ENCODE results near the gene KIF9.
"Not testable (repeated sequence)": the region's sequence is repeated elsewhere in the genome, so short reads cannot be mapped to it uniquely, and the experiment has no call there.

The KIF9 gene

DNA sequence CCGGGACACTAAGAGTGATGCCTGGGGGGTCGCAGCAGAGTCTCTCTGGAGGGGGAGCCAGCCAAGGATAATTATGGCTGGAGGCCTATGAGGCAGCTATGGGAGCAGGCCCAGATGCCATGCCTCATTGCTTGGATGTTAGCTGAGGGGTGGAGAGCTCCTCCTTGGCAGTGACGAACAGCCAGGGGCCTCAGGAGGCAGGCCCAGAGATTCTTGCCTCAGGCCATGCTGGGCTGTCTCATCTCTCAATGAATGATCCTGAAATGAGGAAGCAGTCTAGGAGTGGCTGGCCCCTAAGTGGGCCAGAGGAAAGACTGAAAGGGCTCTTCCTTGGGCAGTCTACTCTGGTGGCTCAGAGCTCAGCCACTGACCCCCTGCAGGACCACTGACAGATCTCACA is 21.3 kb downstream of the KIF9 start:
- in situ Hi-C loops (cut with MboI; ENCODE audit: low pct_unique_long_range_greater_than_20kb, low sequenced_read_pairs), result no loop called here
- no peak for DNase-seq

DNA sequence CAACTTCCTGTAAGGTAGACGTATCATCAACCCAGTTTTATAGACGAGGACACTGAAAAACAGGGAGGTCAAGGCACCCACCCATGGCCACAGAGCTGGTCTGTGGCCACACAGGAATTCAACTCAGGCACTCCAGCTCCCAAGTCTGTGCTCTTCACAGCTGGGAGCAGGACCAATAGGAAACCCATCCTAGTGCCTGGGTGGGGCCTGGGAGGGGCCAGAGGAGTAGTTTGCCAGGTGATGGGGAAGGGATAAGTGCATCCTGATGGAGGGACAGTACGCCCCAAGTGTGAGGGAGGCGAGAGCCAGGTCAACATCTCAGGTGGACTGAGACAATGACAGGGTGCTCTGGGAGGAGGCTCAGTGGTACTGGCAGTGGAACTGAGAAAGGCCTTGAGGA is 22.0 kb downstream of the KIF9 start:
- DNase-seq, result no peak
- in situ Hi-C loops (cut with MboI; ENCODE audit: low pct_unique_long_range_greater_than_20kb, low sequenced_read_pairs), result no loop called here

DNA sequence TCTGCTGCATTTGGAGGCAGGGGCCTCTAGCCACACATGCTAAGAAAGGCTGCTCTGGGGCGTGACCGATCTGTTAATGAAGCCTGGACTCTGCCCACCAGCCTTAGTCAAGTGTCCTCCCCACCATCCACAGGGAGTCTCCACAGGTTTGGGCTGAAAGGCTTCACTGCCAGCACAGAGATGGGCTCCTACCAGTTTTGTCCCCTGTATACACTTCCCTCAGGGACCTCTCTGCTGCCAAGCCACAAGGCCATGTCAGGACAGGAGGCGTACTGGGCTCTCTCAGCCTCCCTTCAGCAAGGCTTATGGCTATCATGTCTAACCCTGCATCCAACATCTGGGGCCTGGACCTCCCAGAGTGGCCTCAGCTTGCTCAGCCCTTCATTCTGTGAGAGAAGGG is 23.5 kb downstream of the KIF9 start:
- DNase-seq, result no peak
- in situ Hi-C loops (cut with MboI; ENCODE audit: low pct_unique_long_range_greater_than_20kb, low sequenced_read_pairs), result no loop called here

DNA sequence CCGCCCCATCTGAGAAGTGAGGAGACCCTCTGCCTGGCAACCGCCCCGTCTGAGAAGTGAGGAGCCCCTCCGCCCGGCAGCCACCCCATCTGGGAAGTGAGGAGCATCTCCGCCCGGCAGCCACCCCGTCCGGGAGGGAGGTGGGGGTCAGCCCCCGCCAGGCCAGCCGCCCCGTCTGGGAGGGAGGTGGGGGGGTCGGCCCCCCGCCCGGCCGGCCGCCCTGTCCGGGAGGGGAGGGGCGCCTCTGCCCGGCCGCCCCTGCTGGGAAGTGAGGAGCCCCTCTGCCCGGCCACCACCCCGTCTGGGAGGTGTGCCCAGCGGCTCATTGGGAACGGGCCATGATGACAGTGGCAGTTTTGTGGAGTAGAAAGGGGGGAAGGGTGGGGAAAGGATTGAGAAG is 26.3 kb downstream of the KIF9 start:
- DNase-seq; in situ Hi-C loops (cut with MboI; ENCODE audit: low pct_unique_long_range_greater_than_20kb, low sequenced_read_pairs): not testable (repeated sequence)

DNA sequence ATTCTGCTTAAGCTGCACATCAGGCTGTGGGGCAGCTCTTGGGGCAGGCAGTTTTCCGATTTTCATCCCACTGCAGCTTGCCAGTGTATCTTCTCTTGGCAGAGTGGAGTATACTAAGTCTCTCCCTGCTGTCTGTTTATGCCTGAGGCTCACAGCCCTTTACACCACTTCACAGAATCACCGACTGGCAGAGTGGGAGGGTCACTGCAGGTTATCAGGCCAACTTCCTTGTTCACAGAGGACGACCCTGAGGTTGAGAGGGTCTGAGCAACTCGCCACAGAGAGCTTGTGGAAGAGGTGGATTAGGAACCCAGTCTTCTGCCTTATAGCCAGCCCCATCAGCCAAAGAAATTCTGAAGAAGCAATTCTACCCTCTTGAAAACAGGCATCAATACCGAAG is 30.9 kb downstream of the KIF9 start:
- in situ Hi-C loops (cut with MboI; ENCODE audit: low pct_unique_long_range_greater_than_20kb, low sequenced_read_pairs), result no loop called here
- DNase-seq, result peak; percentile 9

DNA sequence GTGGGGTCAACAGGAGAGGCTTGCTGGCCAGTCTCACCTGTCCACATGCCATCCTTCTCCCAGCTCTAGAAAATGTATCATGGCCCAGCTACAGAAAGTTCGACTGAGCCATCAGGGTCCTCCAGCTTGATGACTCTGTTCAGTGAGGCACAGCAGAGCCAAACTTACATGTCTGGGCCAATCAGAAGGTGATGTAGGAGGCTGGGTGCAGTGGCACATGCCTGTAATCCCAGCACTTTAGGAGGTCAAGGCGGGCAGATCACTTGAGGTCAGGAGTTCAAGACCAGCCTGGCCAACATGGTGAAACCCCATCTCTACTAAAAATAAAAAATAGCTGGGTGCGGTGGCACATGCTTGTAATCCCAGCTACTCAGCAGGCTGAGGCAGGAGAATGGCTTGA is 31.5 kb downstream of the KIF9 start:
- DNase-seq; in situ Hi-C loops (cut with MboI; ENCODE audit: low pct_unique_long_range_greater_than_20kb, low sequenced_read_pairs): not testable (repeated sequence)

DNA sequence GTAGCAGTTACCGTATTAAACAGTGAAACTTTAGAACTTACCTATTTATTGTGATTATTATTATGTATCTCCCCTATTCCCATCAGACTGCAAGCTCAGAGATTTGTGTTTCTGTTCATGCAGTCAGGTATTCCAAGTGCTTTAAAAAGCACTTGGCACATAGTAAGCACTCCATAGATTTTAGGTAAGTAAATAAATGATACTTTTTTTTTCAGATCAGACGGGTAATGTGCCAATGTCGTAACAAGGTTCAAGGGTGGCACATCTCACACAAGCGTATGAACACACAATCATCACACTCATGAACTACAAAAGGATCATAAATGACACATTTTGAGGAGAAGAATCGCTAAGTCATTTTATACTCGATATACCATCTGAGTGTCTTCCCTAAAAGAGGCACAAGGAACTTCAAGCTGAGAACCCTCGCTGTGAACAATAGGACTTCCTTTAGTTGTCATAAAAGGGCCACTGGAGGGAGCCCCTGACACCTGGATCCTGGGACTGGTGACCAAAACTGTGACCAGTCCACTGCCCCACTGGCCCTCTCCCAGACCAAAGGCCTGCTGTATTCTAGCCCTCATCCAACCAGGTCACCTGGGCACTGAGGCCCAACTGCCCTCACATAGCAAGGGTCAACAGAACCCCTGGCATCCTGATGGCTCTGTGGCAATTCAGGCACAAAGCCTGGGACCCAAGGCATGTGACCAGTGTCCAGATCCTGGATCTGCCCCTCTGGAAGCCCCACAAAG is 32.1 kb downstream of the KIF9 start:
- DNase-seq, result peak; percentile 54
- in situ Hi-C loops (cut with MboI; ENCODE audit: low pct_unique_long_range_greater_than_20kb, low sequenced_read_pairs), result no loop called here

DNA sequence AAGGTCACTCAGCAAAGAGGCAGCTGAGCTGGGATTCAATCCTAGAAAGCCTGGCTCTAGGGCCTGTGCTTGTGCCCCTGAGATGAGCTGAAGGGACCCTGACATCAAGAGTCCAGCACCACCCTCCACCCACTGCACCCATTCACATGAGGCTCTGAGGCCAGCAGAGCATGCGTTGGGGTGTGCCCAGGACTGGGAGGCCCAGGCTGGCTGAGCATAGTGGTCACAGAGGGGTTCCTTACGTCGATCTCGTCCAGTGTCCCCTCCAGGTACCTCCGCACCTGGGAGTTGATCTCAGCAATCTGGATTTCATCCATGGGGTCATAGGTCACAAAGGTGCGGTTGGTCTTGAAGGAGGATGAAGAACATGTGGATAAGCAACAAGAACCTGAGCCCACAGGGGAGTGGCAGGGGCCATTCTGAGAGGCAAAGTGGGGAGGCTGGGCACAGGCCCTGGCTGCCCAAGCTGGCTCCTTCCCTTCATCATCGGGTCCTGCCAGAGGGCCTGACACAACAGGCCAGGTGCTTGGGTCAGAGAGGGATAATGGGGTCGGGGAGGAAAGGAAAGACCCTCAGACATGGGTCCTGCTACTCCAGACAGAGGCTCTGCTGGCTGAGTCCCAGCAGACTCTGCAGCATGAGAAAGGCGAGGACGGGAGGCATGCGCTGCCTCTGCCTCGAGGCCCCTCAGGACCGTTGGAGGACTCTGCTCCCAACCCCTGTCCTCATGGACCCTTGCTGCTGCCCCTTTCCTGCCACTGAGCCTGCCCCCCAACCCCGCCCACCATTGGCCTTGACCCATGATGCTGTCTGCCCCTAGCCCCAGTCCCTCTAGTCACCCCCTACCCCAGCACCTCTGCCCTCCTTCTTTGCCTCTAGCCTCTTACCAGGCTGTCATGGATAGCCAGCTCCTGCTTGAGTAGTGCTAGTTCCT is 35.2 kb downstream of the KIF9 start:
- DNase-seq, result no peak
- in situ Hi-C loops (cut with MboI; ENCODE audit: low pct_unique_long_range_greater_than_20kb, low sequenced_read_pairs), result no loop called here

DNA sequence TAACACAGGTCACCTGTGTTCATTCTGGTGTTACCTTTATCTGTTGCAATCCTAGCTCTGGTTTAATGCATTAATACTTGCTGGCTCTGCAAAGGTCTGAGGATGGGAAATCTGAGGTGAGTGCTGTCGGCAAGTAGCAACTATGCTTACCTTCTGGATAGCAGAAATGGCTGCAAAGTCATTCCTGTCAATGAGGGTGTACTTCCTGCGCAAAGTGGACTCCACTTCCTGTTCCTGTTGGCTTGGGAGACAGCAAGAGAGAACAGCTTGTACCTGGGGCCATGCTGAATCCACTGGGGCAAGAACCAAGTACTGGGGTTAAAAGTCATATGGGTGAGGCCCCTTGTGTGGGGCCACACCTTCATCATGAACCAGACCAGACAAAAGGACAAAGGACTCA is 37.3 kb downstream of the KIF9 start:
- in situ Hi-C loops (cut with MboI; ENCODE audit: low pct_unique_long_range_greater_than_20kb, low sequenced_read_pairs), result no loop called here
- DNase-seq, result no peak

DNA sequence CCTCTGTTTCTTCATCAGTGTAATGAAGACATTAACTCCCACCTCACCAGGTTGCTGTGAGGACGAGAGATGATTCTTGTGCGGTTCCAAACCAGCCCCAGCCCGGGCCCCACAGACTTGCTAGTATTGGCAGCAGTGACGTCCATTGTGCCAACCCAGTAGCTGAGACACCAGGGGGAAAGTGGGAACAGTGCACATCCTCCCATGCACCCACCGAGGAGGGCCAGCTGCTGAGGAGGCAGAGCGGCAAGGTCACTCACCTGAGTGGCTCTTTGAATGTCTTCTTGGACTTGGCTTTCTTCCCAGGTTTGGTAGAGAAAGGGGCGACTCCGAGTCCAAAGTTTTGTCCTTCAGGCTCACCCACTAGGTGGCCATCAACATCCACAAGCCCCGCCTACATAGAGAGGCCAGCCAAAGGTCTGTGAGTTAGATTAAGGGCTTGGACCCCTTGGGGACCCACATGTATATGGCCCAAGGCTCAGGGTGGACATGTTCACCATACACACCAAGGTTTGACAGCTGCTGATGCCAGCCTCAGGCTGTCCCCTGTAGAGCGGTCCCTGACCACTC is 38.0 kb downstream of the KIF9 start:
- DNase-seq, result no peak
- in situ Hi-C loops (cut with MboI; ENCODE audit: low pct_unique_long_range_greater_than_20kb, low sequenced_read_pairs), result no loop called here

DNA sequence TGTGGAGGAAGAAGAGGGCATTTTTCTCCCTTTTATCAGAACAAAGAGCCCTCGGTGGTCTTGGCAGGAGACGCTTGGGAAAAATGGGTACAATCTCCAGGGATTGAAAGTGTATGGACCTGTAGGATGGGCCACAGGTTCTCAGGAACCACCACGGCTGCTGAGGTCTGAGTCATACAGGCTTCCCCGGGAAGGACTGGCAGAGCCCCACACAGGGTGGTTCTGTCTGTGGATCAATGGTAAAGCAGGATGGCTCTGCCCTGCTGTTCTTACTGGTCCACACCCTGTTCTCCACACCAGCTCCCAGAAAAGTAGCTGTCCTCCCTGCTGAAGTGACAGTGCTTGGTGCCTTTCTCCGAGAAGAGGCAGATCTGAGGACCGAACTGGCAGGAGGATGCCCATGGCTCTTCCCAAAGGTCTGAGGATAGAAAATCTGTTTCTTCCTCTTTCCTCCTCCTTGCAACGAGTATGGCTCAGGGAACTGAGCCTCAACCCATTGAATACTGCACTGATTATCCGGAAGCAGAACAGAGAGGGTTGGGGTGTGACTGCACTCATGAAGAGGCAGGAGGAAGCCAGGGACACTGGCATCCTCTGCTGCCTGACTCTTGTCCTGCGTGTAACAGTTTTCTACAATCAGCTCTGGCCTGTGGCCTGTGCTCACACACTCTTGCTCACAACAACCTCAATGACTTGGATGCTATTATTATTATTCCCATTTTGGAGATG is 39.0 kb downstream of the KIF9 start:
- in situ Hi-C loops (cut with MboI; ENCODE audit: low pct_unique_long_range_greater_than_20kb, low sequenced_read_pairs), result no loop called here
- no peak for DNase-seq

DNA sequence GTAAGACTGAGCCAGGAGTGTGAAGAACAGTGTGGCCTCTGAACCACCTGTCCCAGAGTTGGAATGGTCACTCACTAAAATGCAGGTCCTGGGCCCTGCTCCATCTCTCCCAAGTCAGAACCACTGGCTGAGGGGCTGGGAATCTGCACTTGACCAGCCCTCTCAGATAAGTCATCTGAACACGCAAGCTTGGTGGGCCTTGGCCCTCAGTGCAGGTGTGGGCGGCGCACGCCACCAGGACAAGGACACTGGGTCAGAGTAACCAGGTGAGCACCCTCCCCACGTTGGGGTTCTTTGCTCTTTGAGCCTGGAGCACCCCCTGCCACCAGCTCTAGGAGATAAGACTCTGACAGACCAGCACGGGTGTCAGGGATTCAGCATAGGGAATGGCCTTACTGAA is 42.7 kb downstream of the KIF9 start:
- in situ Hi-C loops (cut with MboI; ENCODE audit: low pct_unique_long_range_greater_than_20kb, low sequenced_read_pairs), result no loop called here

DNA sequence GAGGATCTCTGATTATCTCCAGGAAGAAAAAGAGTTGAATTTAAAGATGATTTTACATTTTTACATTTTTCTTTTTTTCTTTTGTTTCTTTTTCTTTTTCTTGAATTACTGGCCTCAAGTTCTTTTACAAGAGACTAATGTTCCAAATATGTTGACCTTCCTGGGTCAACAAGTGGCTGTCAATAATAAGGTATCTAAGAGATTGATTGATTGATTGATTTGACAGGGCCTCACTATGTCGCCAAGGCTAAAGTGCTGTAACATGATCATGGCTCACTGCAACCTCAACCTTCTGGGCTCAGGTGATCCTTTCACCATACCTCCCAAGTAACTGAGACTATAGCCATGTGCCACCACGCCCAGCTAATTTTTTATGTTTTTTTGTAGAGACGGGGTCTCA is 44.6 kb downstream of the KIF9 start:
- in situ Hi-C loops (cut with MboI; ENCODE audit: low pct_unique_long_range_greater_than_20kb, low sequenced_read_pairs), result no loop called here
- no peak for DNase-seq

More for the DNA sequence above, 42.7 kb downstream of the KIF9 start:
- no peak for DNase-seq

DNA sequence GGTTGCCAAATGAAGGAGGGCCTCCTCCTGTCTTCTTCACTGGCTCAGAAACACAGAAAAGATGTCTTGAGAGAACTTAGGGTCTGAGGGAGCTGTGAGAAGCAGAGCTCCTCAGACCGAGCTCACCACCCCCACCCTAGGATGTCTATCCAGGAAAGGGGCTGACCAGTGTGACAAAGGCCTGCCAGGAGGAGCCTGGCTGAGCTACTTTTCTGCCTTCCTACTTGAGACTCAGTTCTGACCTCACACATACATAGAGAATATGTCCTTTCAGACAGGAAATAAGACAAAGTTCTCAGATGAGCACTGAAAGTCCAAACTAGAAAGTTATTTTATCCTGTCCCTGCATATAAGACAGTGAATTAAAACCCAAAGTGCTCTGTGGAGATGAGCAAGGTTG is 54.5 kb downstream of the KIF9 start:
- in situ Hi-C loops (cut with MboI; ENCODE audit: low pct_unique_long_range_greater_than_20kb, low sequenced_read_pairs), result no loop called here
- DNase-seq, result no peak

DNA sequence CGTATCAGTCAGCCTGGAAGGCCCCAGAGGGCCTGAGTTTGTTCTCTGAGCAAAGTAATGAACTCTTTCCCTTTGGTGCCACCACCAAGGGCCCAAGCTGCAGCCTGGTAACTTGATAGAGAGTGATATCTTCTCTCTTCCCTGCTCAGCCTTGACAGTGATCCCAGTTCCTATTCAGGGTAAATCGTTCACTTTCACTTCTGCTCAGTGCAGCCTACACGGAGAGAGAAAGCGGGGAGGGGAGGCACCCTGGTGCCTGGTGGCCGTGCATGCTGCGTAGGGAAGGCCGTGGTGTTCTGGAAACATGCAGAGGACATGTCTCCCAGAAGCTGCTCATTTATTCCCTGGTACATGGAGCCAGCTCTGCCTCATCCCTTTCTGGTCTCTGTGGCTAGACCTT is 54.9 kb downstream of the KIF9 start:
- no peak for DNase-seq
- in situ Hi-C loops (cut with MboI; ENCODE audit: low pct_unique_long_range_greater_than_20kb, low sequenced_read_pairs), result no loop called here

DNA sequence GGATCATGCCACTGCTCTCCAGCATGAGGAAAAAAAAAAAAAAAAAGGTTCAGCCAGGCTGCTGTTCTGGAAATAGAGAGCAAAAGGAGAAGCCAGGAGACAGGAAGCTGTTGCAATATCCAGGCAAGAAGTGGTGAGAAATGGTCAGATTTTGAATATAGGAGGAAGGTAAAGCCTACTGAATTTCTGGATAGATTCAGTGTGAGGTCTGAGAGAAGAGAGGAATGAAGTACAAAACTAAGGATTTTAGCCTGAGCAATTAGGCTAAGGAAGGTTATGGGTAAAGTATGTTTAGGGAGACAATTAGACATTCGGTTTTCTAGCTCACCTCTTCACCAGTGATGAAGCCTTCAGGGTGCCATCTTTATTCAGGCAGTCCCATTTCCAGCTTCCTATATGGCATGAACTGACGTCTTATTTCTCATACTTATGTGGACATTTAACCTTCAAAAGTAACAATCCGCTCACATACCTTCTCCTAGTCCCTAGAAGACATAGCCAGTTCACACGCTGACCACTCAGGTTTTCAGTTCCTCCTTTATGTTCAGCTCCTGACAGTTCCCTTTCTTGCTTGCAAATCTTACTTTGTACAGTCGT is 57.2 kb downstream of the KIF9 start:
- in situ Hi-C loops (cut with MboI; ENCODE audit: low pct_unique_long_range_greater_than_20kb, low sequenced_read_pairs), result no loop called here
- peak; percentile 71 for DNase-seq

DNA sequence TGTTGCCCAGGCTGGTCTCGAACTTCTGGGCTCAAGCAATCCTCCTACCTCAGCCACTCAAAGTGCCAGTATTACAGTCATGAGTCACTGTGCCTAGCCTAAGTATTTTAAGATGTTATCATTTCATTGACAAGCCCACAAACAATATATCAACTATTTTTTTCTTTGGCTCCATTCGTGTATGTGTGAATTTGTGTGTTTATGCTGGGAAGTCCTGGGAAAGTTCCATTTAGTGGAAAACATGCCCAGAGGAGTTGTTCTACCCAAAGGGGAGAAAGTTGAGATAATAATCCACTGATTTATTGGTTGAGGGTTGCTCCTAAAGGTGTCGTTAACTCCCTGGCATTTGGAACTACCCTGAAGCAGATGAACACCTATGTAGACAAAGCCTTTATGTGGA is 58.8 kb downstream of the KIF9 start:
- no peak for DNase-seq
- in situ Hi-C loops (cut with MboI; ENCODE audit: low pct_unique_long_range_greater_than_20kb, low sequenced_read_pairs), result no loop called here

DNA sequence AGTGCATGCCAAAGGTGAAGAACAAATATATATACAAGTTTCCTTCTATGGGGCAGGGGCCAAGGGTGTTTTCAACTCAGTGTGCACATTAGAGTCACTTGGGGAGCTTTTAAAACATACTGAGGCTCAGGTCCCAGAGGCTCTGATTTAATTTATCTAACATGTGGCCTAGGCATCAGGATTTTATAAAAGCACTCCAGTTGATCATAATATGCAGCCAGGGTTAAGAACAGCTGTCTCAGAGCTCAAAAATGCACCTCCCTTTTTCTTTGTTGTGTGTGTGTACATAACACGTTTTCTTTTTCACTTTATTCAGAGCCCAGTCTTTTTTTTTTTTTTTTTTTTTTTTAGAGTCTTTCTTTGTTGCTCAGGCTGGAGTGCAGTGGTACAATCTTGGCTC is 60.8 kb downstream of the KIF9 start:
- in situ Hi-C loops (cut with MboI; ENCODE audit: low pct_unique_long_range_greater_than_20kb, low sequenced_read_pairs), result no loop called here
- no peak for DNase-seq

DNA sequence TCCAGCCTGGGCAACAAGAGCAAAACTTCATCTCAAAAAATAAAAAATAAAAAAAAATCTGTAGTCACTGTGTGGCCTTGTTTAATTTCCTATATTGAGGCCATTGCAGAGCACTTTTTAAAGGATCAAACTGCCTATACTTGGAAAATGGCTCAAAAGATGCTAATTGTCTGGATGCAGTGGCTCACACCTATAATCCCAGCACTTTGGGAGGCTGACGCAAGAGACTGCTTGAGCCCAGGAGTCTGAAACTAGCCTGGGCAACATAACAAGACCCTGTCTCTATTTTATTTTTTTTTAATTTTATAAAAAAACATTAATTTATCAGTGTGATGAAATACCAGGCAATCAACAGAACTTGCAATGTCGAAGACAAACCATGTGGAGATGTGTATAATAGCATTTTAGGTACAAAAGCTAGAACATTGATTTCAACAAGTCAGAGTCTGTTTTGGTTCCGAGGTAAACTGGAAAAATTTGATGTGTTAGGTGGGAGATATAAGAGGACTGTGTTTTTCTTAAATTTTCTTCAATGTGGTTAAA is 71.7 kb downstream of the KIF9 start:
- no peak for DNase-seq
- in situ Hi-C loops (cut with MboI; ENCODE audit: low pct_unique_long_range_greater_than_20kb, low sequenced_read_pairs), result no loop called here
